Mesothelial cell of epicardium (in vitro differentiated cells): Measurements from ENCODE around the gene HSBP1L1. TPM values are rescaled to one million over a fixed set of nuclear protein-coding genes. Genes with fewer than 3 reads are reported as not detected.

Experiments used
- DNase-seq, 2 experiments: peaks; one replicate each; pipeline ENCODE4 v3.0.0; 2021; ENCODE audit warnings: low spot score in 2 of 2; ENCODE audit not compliant: unreplicated experiment in 2 of 2
- H3K27ac Mint-ChIP-seq: 2 replicates; pipeline ENCODE4 v1.8.0; 2021; ENCODE audit warnings: mixed read lengths
- H3K27me3 Mint-ChIP-seq: 2 replicates; pipeline ENCODE4 v1.8.0; 2021; ENCODE audit warnings: low read depth, mixed read lengths
- H3K36me3 Mint-ChIP-seq: 2 replicates; pipeline ENCODE4 v1.8.0; 2021; ENCODE audit warnings: mixed read lengths
- H3K4me1 Mint-ChIP-seq: 2 replicates; pipeline ENCODE4 v1.8.0; 2021; ENCODE audit warnings: mixed read lengths
- H3K4me3 Mint-ChIP-seq: 2 replicates; pipeline ENCODE4 v1.8.0; 2021; ENCODE audit warnings: mild to moderate bottlenecking, moderate library complexity, mixed read lengths
- H3K9me3 Mint-ChIP-seq: 2 replicates; pipeline ENCODE4 v1.8.0; 2021; ENCODE audit warnings: mixed read lengths
- total RNA-seq: library from RNA; stranded (reverse); gene quantifications from 3 replicates; pipeline ENCODE4 v1.2.1, GENCODE V29; 2021
- TF ChIP-seq, protein P1 (sequence below): fragments of 200-600 bp; sonication (generic); IDR thresholded peaks from one replicate; pipeline ENCODE4 v1.5.0; 2021; ENCODE audit warnings: antibody characterized with exemption; ENCODE audit not compliant: unreplicated experiment

Gene HSBP1L1
- total RNA-seq: 31.8 to 35.4 TPM (median 33.9 TPM) in 3 replicates

DNA sequence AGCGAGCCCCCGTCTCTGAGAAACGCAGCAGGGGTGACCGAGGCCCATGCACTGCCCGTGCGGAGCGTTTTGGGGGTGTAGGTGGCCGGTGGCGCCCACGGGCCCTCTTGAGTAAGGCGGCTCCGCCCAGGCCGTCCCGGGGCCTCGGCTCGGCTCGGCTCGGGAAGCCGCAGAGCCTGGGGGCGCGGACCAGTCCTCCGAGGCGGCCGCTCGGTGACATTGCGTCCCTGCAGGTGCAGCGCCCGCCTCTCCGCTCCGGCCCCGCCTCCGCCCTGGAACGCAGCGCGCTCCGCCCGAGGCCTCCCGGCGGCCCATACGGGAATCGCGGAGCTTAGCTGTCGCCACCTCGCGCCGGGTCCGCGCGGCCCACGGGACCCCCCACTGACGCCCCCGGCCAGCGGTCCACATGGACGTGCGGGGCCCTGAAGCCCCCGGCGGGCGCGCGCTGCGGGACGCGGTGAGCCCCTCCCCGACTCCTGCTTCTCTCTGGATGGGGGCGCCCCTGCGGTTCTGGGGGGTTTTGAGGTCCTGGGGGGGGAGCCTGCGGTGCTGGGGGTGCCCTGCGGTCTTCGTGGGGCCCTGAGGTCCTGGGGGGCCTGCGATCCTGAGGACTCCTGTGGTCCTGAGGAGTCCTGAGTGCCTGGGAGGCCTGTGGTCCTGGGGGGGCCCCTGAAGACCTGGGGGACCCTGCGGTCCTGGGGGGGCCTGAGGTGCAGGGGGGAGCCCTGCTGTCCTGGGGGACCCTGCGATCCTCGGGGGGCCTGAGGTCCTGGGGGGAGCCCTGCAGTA, at the start of gene HSBP1L1:
Gene HSBP1L1, plus strand, starts transcription at position 314 of the 789 bp plus-strand sequence. Its CDS starts 93 bp downstream, at position 407.
- Mint-ChIP-seq H3K27ac (peak within 1 kb of the TSS; percentile 97), H3K9me3 (no peaks in the 10 kb centered on the region), H3K4me3 (peak within 1 kb of the TSS; percentile 73), H3K4me1 (peaks cover 41% of the 10 kb centered on the region), H3K27me3 (no peaks in the 10 kb centered on the region), H3K36me3 (peaks cover 11% of the 10 kb centered on the region)
- DNase-seq: peak in 1 of 2 experiments; percentile 78
- TF ChIP-seq, protein P1, sequence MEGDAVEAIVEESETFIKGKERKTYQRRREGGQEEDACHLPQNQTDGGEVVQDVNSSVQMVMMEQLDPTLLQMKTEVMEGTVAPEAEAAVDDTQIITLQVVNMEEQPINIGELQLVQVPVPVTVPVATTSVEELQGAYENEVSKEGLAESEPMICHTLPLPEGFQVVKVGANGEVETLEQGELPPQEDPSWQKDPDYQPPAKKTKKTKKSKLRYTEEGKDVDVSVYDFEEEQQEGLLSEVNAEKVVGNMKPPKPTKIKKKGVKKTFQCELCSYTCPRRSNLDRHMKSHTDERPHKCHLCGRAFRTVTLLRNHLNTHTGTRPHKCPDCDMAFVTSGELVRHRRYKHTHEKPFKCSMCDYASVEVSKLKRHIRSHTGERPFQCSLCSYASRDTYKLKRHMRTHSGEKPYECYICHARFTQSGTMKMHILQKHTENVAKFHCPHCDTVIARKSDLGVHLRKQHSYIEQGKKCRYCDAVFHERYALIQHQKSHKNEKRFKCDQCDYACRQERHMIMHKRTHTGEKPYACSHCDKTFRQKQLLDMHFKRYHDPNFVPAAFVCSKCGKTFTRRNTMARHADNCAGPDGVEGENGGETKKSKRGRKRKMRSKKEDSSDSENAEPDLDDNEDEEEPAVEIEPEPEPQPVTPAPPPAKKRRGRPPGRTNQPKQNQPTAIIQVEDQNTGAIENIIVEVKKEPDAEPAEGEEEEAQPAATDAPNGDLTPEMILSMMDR: no peak

DNA sequence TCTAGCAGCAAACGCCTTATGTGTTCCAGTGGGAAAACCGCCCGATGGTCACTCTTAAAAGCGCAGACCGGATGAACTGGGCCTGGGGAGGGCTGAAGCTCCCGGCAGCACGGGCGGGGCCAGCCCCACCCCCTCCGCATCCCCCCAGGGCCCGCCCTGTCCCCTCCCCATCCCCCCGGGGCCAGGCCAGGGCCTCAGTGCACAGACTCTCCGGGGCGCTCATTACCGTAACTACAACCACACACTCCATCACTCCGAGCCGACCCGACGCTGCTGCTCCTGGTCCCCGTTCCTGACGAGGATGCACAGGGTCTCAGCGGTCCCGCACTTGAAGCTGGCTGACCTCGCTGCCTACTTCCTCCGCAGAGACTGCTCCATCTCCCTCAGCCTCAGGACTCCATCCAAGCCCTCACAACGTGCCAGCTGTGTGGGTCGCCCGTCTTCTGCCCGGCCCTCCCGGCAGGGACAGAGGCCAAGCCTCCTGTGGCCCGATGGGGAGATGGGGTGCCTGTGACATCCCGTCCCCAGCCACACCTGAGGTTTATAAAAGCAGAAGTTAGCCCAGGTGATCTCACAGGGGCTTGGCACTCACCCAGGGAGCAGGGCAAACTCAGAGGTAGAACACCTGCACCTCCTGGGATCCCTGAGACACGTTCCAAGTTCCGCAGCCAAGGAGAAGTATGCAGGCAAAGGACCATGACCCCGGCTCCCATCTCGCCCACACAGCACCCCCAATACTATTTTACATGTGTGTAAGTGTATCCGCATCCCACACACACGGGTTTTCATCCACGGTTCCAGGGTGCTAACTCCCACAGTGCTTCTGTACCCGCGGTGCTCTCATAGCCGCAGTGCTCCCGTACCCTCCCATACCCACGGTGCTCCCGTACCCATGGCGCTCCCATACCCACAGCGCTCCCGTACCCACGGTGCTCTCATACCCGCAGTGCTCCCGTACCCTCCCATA, 49.0 kb upstream of the HSBP1L1 start:
- Mint-ChIP-seq H3K27me3 (no peaks in the 10 kb centered on the region), H3K27ac (no peak overlapping the region), H3K36me3 (peaks cover 57% of the 10 kb centered on the region), H3K4me3 (no peak overlapping the region), H3K9me3 (peaks cover 5% of the 10 kb centered on the region), H3K4me1 (no peaks in the 10 kb centered on the region)
- TF ChIP-seq, protein P1: no peak
- DNase-seq: no peak

DNA sequence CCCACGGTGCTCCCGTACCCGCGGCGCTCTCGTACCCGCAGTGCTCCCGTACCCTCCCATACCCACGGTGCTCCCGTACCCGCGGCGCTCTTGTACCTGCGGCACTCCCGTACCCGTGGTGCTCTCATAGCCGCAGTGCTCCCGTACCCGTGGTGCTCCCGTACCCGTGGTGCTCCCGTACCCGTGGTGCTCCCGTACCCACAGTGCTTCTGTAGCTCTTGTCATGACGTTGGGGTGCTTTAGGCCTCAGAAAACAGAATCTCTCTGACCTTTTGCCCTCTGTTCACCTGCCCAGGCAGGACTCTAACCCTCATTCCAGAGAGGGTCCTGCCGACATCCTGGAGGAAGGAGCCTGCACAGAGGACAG, 48.3 kb upstream of the HSBP1L1 start:
- no peak for DNase-seq
- H3K27me3 Mint-ChIP-seq: no peaks in the 10 kb centered on the region
- TF ChIP-seq, protein P1: no peak
- peaks cover 4% of the 10 kb centered on the region for H3K9me3 Mint-ChIP-seq
- H3K4me3 Mint-ChIP-seq: no peak overlapping the region
- H3K27ac Mint-ChIP-seq: no peak overlapping the region
- H3K36me3 Mint-ChIP-seq: peaks cover 53% of the 10 kb centered on the region
- H3K4me1 Mint-ChIP-seq: no peaks in the 10 kb centered on the region

DNA sequence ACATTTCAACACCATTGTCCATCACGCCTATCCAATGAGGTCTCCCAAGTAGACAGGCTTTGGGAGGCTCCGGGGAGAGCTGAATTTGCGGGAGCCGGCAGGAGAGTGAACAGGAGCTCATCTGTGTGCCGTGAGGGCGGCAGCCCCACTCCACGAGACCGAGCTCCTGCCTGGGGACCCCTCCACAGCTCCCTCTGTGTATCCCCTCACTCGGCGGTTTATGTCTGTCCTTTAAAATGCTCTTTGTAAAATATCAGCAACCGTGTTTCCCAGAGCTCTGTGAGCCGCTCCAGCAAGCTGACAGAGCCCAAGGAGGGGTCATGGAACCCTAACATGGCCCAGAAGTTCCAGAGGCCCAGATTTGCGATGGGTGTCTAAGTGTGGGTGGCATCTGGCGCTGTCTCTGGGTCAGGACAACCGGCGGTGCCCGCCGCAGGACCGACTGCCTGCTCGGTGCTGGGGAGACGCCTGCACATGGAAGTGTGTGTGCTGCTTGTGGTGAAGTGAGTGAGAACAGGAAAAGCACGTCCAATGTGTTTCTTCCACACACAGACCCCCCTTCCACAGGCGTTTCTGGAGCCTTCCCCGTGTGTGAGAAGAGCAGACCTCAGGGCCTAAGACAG, 47.8 kb upstream of the HSBP1L1 start:
- Mint-ChIP-seq H3K9me3 (peaks cover 4% of the 10 kb centered on the region), H3K27ac (no peak overlapping the region), H3K27me3 (no peaks in the 10 kb centered on the region), H3K4me1 (no peaks in the 10 kb centered on the region), H3K36me3 (peaks cover 53% of the 10 kb centered on the region), H3K4me3 (no peak overlapping the region)
- TF ChIP-seq, protein P1: no peak
- DNase-seq: no peak

DNA sequence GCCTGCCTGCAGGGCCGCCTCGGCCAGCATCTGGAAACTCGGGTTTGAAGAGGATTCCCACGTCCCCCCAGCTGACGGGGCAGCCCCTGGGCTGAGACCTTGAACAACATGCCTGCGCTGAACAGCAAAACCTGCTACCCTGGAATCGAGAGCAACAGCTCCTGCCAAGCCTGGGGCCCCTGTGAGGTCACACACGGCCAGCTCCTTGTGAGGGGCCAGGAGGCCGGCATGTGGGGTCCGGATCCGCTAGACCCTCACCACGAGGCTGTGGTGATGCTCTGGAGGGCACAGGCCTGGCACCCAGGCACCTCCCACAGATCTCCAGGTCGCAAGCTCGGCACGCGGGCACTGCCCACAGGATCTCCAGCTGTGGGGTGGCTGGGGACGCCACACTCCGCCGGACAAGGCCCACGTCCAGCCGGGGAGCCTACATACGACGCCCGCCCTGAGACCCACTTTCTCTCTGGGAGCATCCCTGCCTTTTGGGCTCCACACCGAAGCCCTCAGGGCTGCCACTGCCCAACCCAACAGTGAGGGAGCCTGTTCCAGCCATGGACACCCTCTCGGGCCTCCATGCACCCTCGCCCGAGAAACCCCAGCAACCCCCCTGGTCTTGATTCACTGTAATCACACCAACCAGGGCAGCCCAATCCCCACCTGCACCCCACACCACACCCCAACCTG, 47.1 kb upstream of the HSBP1L1 start:
- no peaks in the 10 kb centered on the region for H3K27me3 Mint-ChIP-seq
- H3K9me3 Mint-ChIP-seq: peaks cover 4% of the 10 kb centered on the region
- TF ChIP-seq, protein P1: no peak
- H3K4me3 Mint-ChIP-seq: no peak overlapping the region
- DNase-seq: no peak
- no peak overlapping the region for H3K27ac Mint-ChIP-seq
- H3K4me1 Mint-ChIP-seq: no peaks in the 10 kb centered on the region
- peaks cover 56% of the 10 kb centered on the region for H3K36me3 Mint-ChIP-seq
